OCI-LY1 (cell line): ENCODE measurements around the gene FBRSL1.

ENCODE experiments used
- EZH2 ChIP-seq: fragments of 200-600 bp; sonication (generic), shearing (Covaris generic); IDR thresholded peaks from 2 replicates; pipeline ENCODE4 v1.8.0; 2017; ENCODE audit warnings: borderline replicate concordance, mixed run types, mild to moderate bottlenecking, antibody characterized with exemption, low read length, moderate library complexity, mixed read lengths
- TF ChIP-seq, protein P1 (sequence below): fragments of 200-600 bp; sonication (generic), shearing (Covaris generic); IDR thresholded peaks from 2 replicates; pipeline ENCODE4 v1.5.1; 2017; ENCODE audit warnings: mild to moderate bottlenecking, antibody characterized with exemption, low read length, moderate library complexity, mixed read lengths

DNA sequence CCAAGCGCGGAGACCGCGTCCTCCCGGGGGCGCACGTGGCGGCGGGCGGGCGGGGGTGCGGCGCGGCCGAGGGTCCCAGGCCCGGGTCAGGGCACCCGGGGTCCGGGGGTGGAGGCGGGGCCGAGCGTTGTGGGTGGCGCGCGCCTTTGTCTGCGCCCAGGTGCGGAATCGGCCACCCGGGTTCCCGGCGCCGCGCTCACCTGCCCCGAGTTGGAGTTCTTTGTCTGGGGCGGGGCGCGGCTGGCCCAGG, 70.3 kb downstream of the FBRSL1 start:
- no peak for TF ChIP-seq EZH2
- TF ChIP-seq, protein P1, sequence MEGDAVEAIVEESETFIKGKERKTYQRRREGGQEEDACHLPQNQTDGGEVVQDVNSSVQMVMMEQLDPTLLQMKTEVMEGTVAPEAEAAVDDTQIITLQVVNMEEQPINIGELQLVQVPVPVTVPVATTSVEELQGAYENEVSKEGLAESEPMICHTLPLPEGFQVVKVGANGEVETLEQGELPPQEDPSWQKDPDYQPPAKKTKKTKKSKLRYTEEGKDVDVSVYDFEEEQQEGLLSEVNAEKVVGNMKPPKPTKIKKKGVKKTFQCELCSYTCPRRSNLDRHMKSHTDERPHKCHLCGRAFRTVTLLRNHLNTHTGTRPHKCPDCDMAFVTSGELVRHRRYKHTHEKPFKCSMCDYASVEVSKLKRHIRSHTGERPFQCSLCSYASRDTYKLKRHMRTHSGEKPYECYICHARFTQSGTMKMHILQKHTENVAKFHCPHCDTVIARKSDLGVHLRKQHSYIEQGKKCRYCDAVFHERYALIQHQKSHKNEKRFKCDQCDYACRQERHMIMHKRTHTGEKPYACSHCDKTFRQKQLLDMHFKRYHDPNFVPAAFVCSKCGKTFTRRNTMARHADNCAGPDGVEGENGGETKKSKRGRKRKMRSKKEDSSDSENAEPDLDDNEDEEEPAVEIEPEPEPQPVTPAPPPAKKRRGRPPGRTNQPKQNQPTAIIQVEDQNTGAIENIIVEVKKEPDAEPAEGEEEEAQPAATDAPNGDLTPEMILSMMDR: no peak
